HG03139 (cell line): ENCODE results near the gene EXT2.

Experiments used
- ATAC-seq: cut with Tn5 transposase; IDR thresholded peaks from one replicate; pipeline ENCODE4 v1.9.1; 2021; ENCODE audit not compliant: unreplicated experiment

EXT2 gene

GRCh38 chr11:44198146-44198724 lies 102.8 kb downstream of the EXT2 start:
- no peak for ATAC-seq

GRCh38 chr11:44199298-44199697 lies 103.8 kb downstream of the EXT2 start:
- ATAC-seq = no peak

- no peak for ATAC-seq
Observed at GRCh38 chr11:44199816-44200215, 104.3 kb downstream of the EXT2 start.

GRCh38 chr11:44203270-44204043 lies 108.0 kb downstream of the EXT2 start:
- ATAC-seq = no peak

GRCh38 chr11:44205352-44205751 lies 109.9 kb downstream of the EXT2 start:
- ATAC-seq = no peak

GRCh38 chr11:44205836-44206235 lies 110.4 kb downstream of the EXT2 start:
- no peak for ATAC-seq

GRCh38 chr11:44207292-44207691 lies 111.8 kb downstream of the EXT2 start:
- ATAC-seq = no peak

- ATAC-seq = no peak
Observed at GRCh38 chr11:44208976-44209603, 113.6 kb downstream of the EXT2 start.

- ATAC-seq = no peak
Observed at GRCh38 chr11:44212128-44212527, 116.7 kb downstream of the EXT2 start.

- ATAC-seq = no peak
Observed at GRCh38 chr11:44213148-44213547, 117.7 kb downstream of the EXT2 start.

GRCh38 chr11:44217432-44217831 lies 122.0 kb downstream of the EXT2 start:
- no peak for ATAC-seq

- ATAC-seq = no peak
Observed at GRCh38 chr11:44219830-44220796, 124.6 kb downstream of the EXT2 start.

GRCh38 chr11:44221456-44221855 lies 126.0 kb downstream of the EXT2 start:
- ATAC-seq = no peak

GRCh38 chr11:44221992-44222391 lies 126.5 kb downstream of the EXT2 start:
- ATAC-seq = no peak

- no peak for ATAC-seq
Observed at GRCh38 chr11:44223238-44223637, 127.8 kb downstream of the EXT2 start.

GRCh38 chr11:44224867-44225501 lies 129.5 kb downstream of the EXT2 start:
- ATAC-seq = no peak

- no peak for ATAC-seq
Observed at GRCh38 chr11:44226490-44226889, 131.0 kb downstream of the EXT2 start.

GRCh38 chr11:44226945-44227344 lies 131.5 kb downstream of the EXT2 start:
- ATAC-seq = no peak

- no peak for ATAC-seq
Observed at GRCh38 chr11:44228379-44228778, 132.9 kb downstream of the EXT2 start.

GRCh38 chr11:44229098-44229497 lies 133.6 kb downstream of the EXT2 start:
- ATAC-seq = no peak

GRCh38 chr11:44229624-44230023 lies 134.1 kb downstream of the EXT2 start:
- ATAC-seq = no peak
